ENCODE measurements around the gene CYP4A11. TPM values are rescaled to one million over a fixed set of nuclear protein-coding genes. Genes with fewer than 3 reads are reported as not detected.
A peak's percentile ranks its signal among the peaks of the same experiment; 100 is the strongest.
"Not testable (repeated sequence)": the region's sequence is repeated elsewhere in the genome, so short reads cannot be mapped to it uniquely, and the experiment has no call there.

Gene CYP4A11
- total RNA-seq, 1 donor from 2014 or later, result 0.36 TPM

DNA sequence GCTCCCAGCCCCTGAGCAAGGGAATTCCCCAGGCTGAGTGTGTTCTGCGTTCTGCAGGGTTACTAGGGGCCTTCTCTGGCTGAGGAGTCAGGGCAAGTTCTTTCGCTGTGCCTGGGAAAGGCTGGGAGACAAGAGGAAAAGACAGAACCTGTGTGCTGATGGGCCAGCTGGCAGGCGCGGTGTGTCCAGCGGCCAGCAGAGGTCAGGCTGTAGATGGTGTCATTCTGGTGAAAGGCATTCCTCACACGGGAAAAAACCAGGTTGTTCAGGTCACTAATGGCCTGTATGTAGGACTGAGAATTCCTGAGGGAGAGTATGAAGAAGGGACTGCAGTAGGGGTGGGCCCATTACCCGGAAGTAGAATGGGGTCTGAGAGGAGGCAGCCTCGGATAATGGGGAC is 6.4 kb downstream of the CYP4A11 start:
- DNase-seq (ENCODE audit: low spot score); intact Hi-C loops (cut with DNase I): not testable (repeated sequence)
- ATAC-seq, result peak; percentile 45

DNA sequence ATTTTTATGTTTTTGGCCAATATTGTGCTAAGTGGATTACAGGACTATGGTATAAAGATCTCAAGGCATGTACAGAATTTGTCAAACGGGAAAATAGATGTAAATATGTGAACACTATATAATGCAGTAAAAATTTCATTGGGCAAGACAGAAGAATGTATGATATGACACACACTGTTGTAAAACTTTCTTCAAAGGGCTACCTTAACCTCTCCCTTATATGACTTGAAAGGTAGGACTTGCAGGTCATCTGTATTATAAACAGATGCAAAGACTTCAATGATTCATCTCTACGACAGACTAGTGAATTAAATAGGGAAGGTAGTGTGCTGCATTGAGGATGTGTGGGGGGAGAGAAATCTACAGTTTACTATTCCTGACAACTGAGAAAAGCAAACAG is 9.3 kb downstream of the CYP4A11 start:
- not testable (repeated sequence) for ATAC-seq

DNA sequence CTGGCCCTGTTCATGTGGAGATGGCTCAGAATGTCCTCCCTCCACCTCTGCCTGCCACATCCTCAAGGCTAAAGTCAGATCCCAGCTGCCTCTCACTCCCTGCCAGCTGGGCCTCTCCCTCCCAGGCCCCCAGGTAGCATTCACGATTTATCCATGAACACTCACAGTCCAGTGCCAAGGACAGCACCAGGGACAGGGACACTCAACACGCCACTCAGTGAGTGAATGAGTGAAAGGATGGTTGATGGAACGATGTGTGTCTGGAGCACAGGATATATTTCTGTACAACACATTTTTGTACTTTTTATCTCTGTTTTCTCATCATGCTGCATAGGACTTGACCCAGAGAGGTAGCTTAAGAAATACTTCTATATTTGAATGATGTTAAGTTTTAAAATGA is 10.1 kb downstream of the CYP4A11 start:
- ATAC-seq (no peak), DNase-seq (ENCODE audit: low spot score) (no peak)
- intact Hi-C loops (cut with DNase I), result no loop called here

More for the DNA sequence above, 9.3 kb downstream of the CYP4A11 start:
- intact Hi-C loops (cut with DNase I); DNase-seq (ENCODE audit: low spot score): not testable (repeated sequence)

DNA sequence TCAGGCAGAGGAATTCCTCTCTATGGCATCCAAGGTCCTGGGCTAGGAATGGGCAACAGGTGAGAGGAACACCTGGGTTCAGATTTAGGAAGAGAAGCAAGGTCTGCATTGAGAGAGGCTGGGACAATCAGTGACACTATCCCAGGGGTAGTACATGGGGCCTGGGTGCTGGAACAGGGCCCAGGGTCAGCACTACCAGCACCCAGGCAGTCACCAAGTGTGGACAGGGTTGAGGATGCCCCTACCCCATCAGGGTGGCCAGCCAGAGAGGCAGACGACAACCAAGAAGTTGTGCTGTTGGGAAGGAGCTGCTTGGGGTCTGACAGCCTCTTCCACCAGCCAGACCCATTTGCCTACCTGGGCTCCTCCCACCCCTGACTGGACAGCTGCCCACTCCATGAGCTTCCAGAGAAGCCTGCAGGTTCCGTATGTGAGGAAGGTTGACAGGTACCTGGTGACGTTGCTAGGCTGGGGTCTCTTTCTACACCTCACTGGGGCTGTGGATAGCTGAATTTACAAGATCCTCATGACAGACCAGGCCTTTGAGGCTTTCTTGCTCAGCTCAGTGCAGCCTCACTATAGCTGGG is 13.9 kb downstream of the CYP4A11 start:
- DNase-seq (ENCODE audit: low spot score) (no peak), ATAC-seq (no peak)
- intact Hi-C loops (cut with DNase I), result no loop called here

DNA sequence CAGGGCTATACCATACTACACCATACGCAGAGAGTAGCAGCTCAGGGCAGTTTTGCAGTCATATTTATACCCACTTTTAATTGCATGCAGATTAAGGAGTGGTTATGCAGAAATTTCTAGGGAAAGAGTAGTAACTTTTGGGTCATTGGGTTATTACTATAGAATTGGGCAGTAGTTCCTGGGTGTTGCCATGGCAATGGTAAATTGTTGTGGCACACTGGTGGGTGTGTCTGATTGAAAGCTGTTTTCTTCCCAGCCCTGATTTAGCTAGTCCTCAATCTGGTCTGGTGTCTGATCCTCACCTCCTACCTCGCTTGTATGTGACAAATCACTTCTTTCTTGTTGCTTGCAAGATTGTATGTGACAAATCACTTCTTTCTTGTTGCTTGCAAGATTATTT is 30.5 kb downstream of the CYP4A11 start:
- ATAC-seq (no peak), DNase-seq (ENCODE audit: low spot score) (no peak)
- intact Hi-C loops (cut with DNase I), result no loop called here

DNA sequence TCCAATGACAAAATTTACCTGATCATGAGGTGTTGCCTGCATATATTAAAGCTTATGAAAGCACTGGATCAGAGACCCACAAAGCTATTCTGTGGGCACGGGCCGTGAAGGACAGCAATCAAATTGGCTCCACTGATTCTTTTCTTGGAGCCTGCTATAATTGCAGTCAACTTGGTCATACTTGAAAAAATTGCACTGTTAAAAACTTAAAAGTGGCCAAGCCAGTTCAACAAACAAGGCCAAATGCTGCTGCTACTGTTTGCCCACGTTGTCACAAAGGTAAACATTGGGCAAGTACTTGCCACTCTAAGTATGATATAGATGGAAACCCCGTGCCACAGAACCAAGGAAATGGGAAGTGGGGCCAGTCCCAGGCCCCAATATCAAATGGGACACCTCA is 37.8 kb downstream of the CYP4A11 start:
- intact Hi-C loops (cut with DNase I), result no loop called here
- no peak for ATAC-seq
- DNase-seq (ENCODE audit: low spot score), result no peak

DNA sequence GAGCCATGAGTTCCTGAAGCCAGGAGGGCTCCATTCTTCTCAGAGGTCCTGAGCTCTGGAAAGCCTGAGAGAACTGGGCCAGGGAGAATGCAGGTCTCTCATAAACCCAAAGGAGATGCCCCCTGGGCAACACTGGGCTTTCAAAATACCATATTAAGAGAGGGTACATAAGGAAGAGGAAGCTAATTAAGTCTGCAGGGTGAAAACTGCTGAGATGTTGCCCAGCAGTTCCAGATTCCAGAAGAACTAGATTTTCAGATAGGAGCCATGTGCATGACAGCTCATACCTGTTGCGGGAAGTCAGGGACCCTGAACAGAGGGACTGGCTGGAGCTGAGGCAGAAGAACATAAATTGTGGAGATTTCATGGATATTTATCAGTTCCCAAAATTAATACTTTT is 40.9 kb downstream of the CYP4A11 start:
- intact Hi-C loops (cut with DNase I), result no loop called here
- no peak for DNase-seq (ENCODE audit: low spot score)
- ATAC-seq, result no peak

DNA sequence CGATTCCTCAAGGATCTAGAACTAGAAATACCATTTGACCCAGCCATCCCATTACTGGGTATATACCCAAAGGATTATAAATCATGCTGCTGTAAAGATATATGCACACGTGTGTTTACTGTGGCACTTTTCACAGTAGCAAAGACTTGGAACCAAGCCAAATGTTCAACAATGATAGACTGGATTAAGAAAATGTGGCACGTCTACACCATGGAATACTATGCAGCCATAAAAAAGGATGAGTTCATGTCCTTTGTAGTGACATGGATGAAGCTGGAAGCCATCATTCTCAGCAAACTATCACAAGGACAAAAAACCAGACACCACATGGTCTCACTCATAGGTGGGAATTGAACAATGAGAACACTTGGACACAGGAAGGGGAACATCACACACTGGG is 59.6 kb downstream of the CYP4A11 start:
- ATAC-seq; DNase-seq (ENCODE audit: low spot score); intact Hi-C loops (cut with DNase I): not testable (repeated sequence)

Other genes with a start within 250 kb of the CYP4A11 start
- 109 TPM for gene EFCAB14, start 222.4 kb downstream of the CYP4A11 start, total RNA-seq
- gene CYP4B1, start 142.4 kb downstream of the CYP4A11 start, total RNA-seq, result 20.9 TPM
- gene CYP4X1, start 82.2 kb upstream of the CYP4A11 start, total RNA-seq, result 24.3 TPM
- gene CYP4Z1, start 125.8 kb upstream of the CYP4A11 start, total RNA-seq, result 3.5 TPM
- 0.58 TPM for gene CYP4A22, start 196.0 kb upstream of the CYP4A11 start, total RNA-seq
- gene PDZK1IP1, start 248.6 kb upstream of the CYP4A11 start, total RNA-seq, result 2.4 TPM